HL-60 (cell line): ENCODE data around the gene HPSE2.

Source experiments
- CTCF ChIP-seq: IDR thresholded peaks from one replicate; pipeline ENCODE4 v1.5.1; 2011; ENCODE audit warnings: low read length, control low read depth, inconsistent platforms; ENCODE audit not compliant: insufficient read depth
- REST ChIP-seq: IDR thresholded peaks from 2 replicates; pipeline ENCODE4 v1.6.1; 2012; ENCODE audit warnings: low read depth; ENCODE audit not compliant: insufficient replicate concordance

GRCh38 chr10:98713586-98713985 lies 522.1 kb downstream of the HPSE2 start:
- TF ChIP-seq CTCF: no peak
- no peak for TF ChIP-seq REST
